GM21381 (cell line): ENCODE data around the gene C16orf54.
"Not testable (repeated sequence)": the region's sequence is repeated elsewhere in the genome, so short reads cannot be mapped to it uniquely, and the experiment has no call there.

Source experiments
- ATAC-seq: cut with Tn5 transposase; IDR thresholded peaks from one replicate; pipeline ENCODE4 v1.9.1; 2021; ENCODE audit warnings: mild to moderate bottlenecking, moderate library complexity; ENCODE audit not compliant: unreplicated experiment

The C16orf54 gene

GRCh38 chr16:29743475-29743826 is 2.3 kb downstream of the C16orf54 start:
- ATAC-seq, result no peak

GRCh38 chr16:29742683-29743275 is 3.0 kb downstream of the C16orf54 start:
- ATAC-seq, result no peak

GRCh38 chr16:29740630-29741015 is 5.2 kb downstream of the C16orf54 start:
- ATAC-seq, result not testable (repeated sequence)

GRCh38 chr16:29739927-29740629 is 5.7 kb downstream of the C16orf54 start:
- not testable (repeated sequence) for ATAC-seq

GRCh38 chr16:29738514-29738913 is 7.3 kb downstream of the C16orf54 start:
- no peak for ATAC-seq

GRCh38 chr16:29737713-29738112 is 8.1 kb downstream of the C16orf54 start:
- ATAC-seq, result no peak

- no peak for ATAC-seq
Measured at GRCh38 chr16:29736764-29737163, 9.0 kb downstream of the C16orf54 start.

GRCh38 chr16:29736112-29736511 is 9.7 kb downstream of the C16orf54 start:
- no peak for ATAC-seq

GRCh38 chr16:29734786-29735185 is 11.0 kb downstream of the C16orf54 start:
- no peak for ATAC-seq

GRCh38 chr16:29731768-29732601 is 13.8 kb downstream of the C16orf54 start:
- peak; percentile 73 for ATAC-seq

- ATAC-seq, result no peak
Measured at GRCh38 chr16:29730649-29731048, 15.1 kb downstream of the C16orf54 start.

GRCh38 chr16:29729116-29729521 is 16.7 kb downstream of the C16orf54 start:
- no peak for ATAC-seq

- ATAC-seq, result no peak
Measured at GRCh38 chr16:29727452-29727851, 18.3 kb downstream of the C16orf54 start.

GRCh38 chr16:29726845-29727377 is 18.9 kb downstream of the C16orf54 start:
- no peak for ATAC-seq

- not testable (repeated sequence) for ATAC-seq
Measured at GRCh38 chr16:29721167-29721879, 24.5 kb downstream of the C16orf54 start.

GRCh38 chr16:29720703-29721102 is 25.1 kb downstream of the C16orf54 start:
- ATAC-seq, result no peak

GRCh38 chr16:29719063-29719462 is 26.7 kb downstream of the C16orf54 start:
- no peak for ATAC-seq

- no peak for ATAC-seq
Measured at GRCh38 chr16:29717113-29717512, 28.7 kb downstream of the C16orf54 start.

- ATAC-seq, result no peak
Measured at GRCh38 chr16:29714972-29715371, 30.8 kb downstream of the C16orf54 start.

- no peak for ATAC-seq
Measured at GRCh38 chr16:29714396-29714795, 31.4 kb downstream of the C16orf54 start.

- ATAC-seq, result no peak
Measured at GRCh38 chr16:29712809-29713208, 33.0 kb downstream of the C16orf54 start.
